K562 (cell line): ENCODE data around the gene WDR76. TPM values are rescaled to one million over a fixed set of nuclear protein-coding genes. Genes with fewer than 3 reads are reported as not detected.
A peak's percentile ranks its signal among the peaks of the same experiment; 100 is the strongest.

Experiments used
- MYC ChIP-seq, 2 experiments: fragments of 250-450 bp in 1 of 2; sonication (Bioruptor Pico) in 1 of 2; IDR thresholded peaks; 2 replicates each; pipeline versions ENCODE4 v1.5.1 to v1.6.1; 2012 to 2021; ENCODE audit warnings: low read depth in 2 of 2, borderline replicate concordance in 1 of 2, improper control_type of control experiment in 1 of 2, low read length in 1 of 2, mild to moderate bottlenecking in 1 of 2, moderate library complexity in 1 of 2
- NFIC ChIP-seq: fragments of 450-650 bp; IDR thresholded peaks from 2 replicates; pipeline ENCODE4 v1.6.1; 2017; ENCODE audit warnings: mild to moderate bottlenecking, inconsistent platforms
- PML ChIP-seq: IDR thresholded peaks from 2 replicates; pipeline ENCODE4 v1.6.1; 2012; ENCODE audit warnings: low read length, inconsistent platforms
- RBFOX2 ChIP-seq: fragments of 200-400 bp; formaldehyde crosslinking; IDR thresholded peaks from 2 replicates; pipeline ENCODE4 v1.6.1; 2017; ENCODE audit warnings: low read depth, mild to moderate bottlenecking, low read length, moderate library complexity
- RFX1 ChIP-seq: fragments of 450-650 bp; IDR thresholded peaks from 2 replicates; pipeline ENCODE4 v1.6.1; 2016; ENCODE audit warnings: mild to moderate bottlenecking, moderate library complexity
- STAG1 ChIP-seq: sonication (generic); formaldehyde crosslinking; IDR thresholded peaks from 2 replicates; pipeline ENCODE4 v1.5.0; 2020; ENCODE audit warnings: missing genetic modification reagents, borderline replicate concordance
- TBP ChIP-seq: optimal IDR thresholded peaks from 2 replicates; pipeline ENCODE3; 2011; ENCODE audit warnings: low read depth, low read length, improper control_type of control experiment
- ZBTB17 ChIP-seq: fragments of 450-650 bp; formaldehyde crosslinking; IDR thresholded peaks from 2 replicates; pipeline ENCODE4 v1.4.0; 2020; ENCODE audit warnings: mild to moderate bottlenecking
- ZNF589 ChIP-seq: fragments of 200-800 bp; sonication (Bioruptor generic); IDR thresholded peaks from 2 replicates; pipeline ENCODE4 v1.6.1; 2016; ENCODE audit warnings: low read depth, missing genetic modification characterization, missing compliant biosample characterization
- ZNF592 ChIP-seq: fragments of 450-650 bp; IDR thresholded peaks from 2 replicates; pipeline ENCODE4 v1.6.1; 2017; ENCODE audit warnings: antibody characterized with exemption, mild to moderate bottlenecking
- ZNF639 ChIP-seq, 2 experiments: fragments of 200-800 bp in 1 of 2; sonication (Bioruptor generic) in 1 of 2; sonication (generic) in 1 of 2; formaldehyde crosslinking in 1 of 2; IDR thresholded peaks in 1 of 2; conservative IDR thresholded peaks in 1 of 2; 2 replicates each; pipeline versions ENCODE4 v1.5.0 to v1.6.1; 2016 to 2020; ENCODE audit warnings: missing compliant biosample characterization in 1 of 2, missing genetic modification characterization in 1 of 2, missing genetic modification reagents in 1 of 2
- ZNF785 ChIP-seq: fragments of 250-450 bp; sonication (Bioruptor Pico); IDR thresholded peaks from 2 replicates; pipeline ENCODE4 v1.4.0; 2020; ENCODE audit warnings: mild to moderate bottlenecking
- polyA plus RNA-seq, 8 experiments: library from polyadenylated mRNA; depleted of rRNA in 4 of 8; stranded (reverse) in 5 of 8; unstranded in 3 of 8; fragments of >200 nt; fragmentation: Nextera tagmentation in 2 of 8; fragmentation: Illumina TruSeq in 1 of 8; extraction: Ambion mirVana in 2 of 8; extraction: Trizol in 1 of 8; gene quantifications; 2 replicates each; pipeline versions ENCODE4 v1.2.1 to v1.2.3, GENCODE V29; 2011 to 2014; ENCODE audit warnings: inconsistent platforms in 1 of 8, missing spikeins in 1 of 8
- total RNA-seq, 7 experiments: library from RNA; depleted of rRNA in 6 of 7; stranded (reverse); fragments of >200 nt in 6 of 7; fragmentation: Illumina TruSeq in 2 of 7; extraction: Trizol in 2 of 7; gene quantifications; 2 replicates each; pipeline versions ENCODE4 v1.2.1 to v1.2.3, GENCODE V29; 2011 to 2021; ENCODE audit warnings: low replicate concordance in 1 of 7
- TF ChIP-seq, protein P1 (sequence below): IDR thresholded peaks from 2 replicates; pipeline ENCODE4 v1.6.1; 2011; ENCODE audit warnings: borderline replicate concordance, low read depth, mild to moderate bottlenecking, moderate library complexity, low read length; ENCODE audit not compliant: insufficient read depth, poor library complexity, severe bottlenecking
- TF ChIP-seq, protein P2 (sequence below), 2 experiments: fragments of 450-650 bp; conservative IDR thresholded peaks; 2 replicates each; pipeline ENCODE4 v1.6.1; 2017; ENCODE audit warnings: mild to moderate bottlenecking in 2 of 2, moderate library complexity in 2 of 2

Gene WDR76
- total and polyA plus RNA-seq, 9 of the 15 experiments (the other 6 are each of a cell fraction or from before 2014, with no cell fraction given), result 9.8 to 69.5 (median 44.4) TPM

GRCh38 chr15:43777267-43777914 lies 49.4 kb upstream of the WDR76 start (continued):
- TF ChIP-seq STAG1 (no peak), ZBTB17 (CRISPR knock-in tag) (no peak), MYC (IDR thresholded peaks at IDR 0.05; ENCODE audit: low read depth, low read length) (peak; percentile 17; the same call in 1 of the 2 replicates), MYC (CRISPR knock-in tag; IDR thresholded peaks at IDR 0.05; ENCODE audit: borderline replicate concordance, low read depth) (no peak), PML (0 out of 2 replicates have a peak, but pooled peaks have one; percentile 41), ZNF589 (0 out of 2 replicates have a peak, but pooled peaks have one; percentile 28), ZNF592 (peak; percentile 55), ZNF639 (CRISPR knock-in tag; conservative IDR thresholded peaks at IDR 0.05 in 1 of 2, IDR thresholded peaks at IDR 0.05 in 1 of 2) (0 out of 4 replicates have a peak, but pooled peaks of 1 of the 2 experiments have one; percentile 24), RFX1 (peak; percentile 15; the same call in 1 of the 2 replicates), RBFOX2 (peak; percentile 73), NFIC (peak; percentile 73), ZNF785 (CRISPR knock-in tag) (no peak), TBP (peak; percentile 30)
- TF ChIP-seq, protein P1, sequence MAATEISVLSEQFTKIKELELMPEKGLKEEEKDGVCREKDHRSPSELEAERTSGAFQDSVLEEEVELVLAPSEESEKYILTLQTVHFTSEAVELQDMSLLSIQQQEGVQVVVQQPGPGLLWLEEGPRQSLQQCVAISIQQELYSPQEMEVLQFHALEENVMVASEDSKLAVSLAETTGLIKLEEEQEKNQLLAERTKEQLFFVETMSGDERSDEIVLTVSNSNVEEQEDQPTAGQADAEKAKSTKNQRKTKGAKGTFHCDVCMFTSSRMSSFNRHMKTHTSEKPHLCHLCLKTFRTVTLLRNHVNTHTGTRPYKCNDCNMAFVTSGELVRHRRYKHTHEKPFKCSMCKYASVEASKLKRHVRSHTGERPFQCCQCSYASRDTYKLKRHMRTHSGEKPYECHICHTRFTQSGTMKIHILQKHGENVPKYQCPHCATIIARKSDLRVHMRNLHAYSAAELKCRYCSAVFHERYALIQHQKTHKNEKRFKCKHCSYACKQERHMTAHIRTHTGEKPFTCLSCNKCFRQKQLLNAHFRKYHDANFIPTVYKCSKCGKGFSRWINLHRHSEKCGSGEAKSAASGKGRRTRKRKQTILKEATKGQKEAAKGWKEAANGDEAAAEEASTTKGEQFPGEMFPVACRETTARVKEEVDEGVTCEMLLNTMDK, result peak; percentile 72
- TF ChIP-seq, protein P2, sequence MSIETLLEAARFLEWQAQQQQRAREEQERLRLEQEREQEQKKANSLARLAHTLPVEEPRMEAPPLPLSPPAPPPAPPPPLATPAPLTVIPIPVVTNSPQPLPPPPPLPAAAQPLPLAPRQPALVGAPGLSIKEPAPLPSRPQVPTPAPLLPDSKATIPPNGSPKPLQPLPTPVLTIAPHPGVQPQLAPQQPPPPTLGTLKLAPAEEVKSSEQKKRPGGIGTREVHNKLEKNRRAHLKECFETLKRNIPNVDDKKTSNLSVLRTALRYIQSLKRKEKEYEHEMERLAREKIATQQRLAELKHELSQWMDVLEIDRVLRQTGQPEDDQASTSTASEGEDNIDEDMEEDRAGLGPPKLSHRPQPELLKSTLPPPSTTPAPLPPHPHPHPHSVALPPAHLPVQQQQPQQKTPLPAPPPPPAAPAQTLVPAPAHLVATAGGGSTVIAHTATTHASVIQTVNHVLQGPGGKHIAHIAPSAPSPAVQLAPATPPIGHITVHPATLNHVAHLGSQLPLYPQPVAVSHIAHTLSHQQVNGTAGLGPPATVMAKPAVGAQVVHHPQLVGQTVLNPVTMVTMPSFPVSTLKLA (conservative IDR thresholded peaks at IDR 0.05), result peak in 1 of 2 experiments; percentile 34; a peak in 1 of 4 replicates
